Liver (tissue), 3 donors: ENCODE results near the gene FGF14.

Experiments
- ATF3 ChIP-seq: IDR thresholded peaks from 2 replicates; pipeline ENCODE4 v1.6.1; 2016; ENCODE audit warnings: antibody characterized with exemption
- CTCF ChIP-seq: fragments of 150-350 bp; IDR thresholded peaks from 2 replicates; pipeline ENCODE4 v1.5.1; 2017; ENCODE audit warnings: improper control_type of control experiment, low read depth, low read length; ENCODE audit not compliant: missing input control
- EGR1 ChIP-seq, 2 donors: IDR thresholded peaks; 2 replicates each; pipeline ENCODE4 v1.6.1; 2016 to 2018; ENCODE audit warnings: antibody characterized with exemption in 2 of 2, low read depth in 2 of 2
- FOXA1 ChIP-seq: IDR thresholded peaks from 2 replicates; pipeline ENCODE4 v1.6.1; 2016; ENCODE audit warnings: antibody characterized with exemption
- GABPA ChIP-seq, 2 donors: IDR thresholded peaks in 1 of 2; conservative IDR thresholded peaks in 1 of 2; 2 replicates each; pipeline ENCODE4 v1.6.1; 2016; ENCODE audit warnings: antibody characterized with exemption in 2 of 2, mild to moderate bottlenecking in 1 of 2, moderate library complexity in 1 of 2
- MAX ChIP-seq: IDR thresholded peaks from 2 replicates; pipeline ENCODE4 v1.6.1; 2016; ENCODE audit warnings: antibody characterized with exemption
- RAD21 ChIP-seq, 2 donors: IDR thresholded peaks; 2 replicates each; pipeline ENCODE4 v1.6.1; 2016; ENCODE audit warnings: antibody characterized with exemption in 2 of 2, mild to moderate bottlenecking in 2 of 2
- REST ChIP-seq: IDR thresholded peaks from 2 replicates; pipeline ENCODE4 v1.6.1; 2016; ENCODE audit warnings: antibody characterized with exemption, mild to moderate bottlenecking
- SP1 ChIP-seq: IDR thresholded peaks from 2 replicates; pipeline ENCODE4 v1.6.1; 2018; ENCODE audit warnings: antibody characterized with exemption, mild to moderate bottlenecking
- TAF1 ChIP-seq: conservative IDR thresholded peaks from 2 replicates; pipeline ENCODE4 v1.6.1; 2016; ENCODE audit warnings: antibody characterized with exemption, mild to moderate bottlenecking
- YY1 ChIP-seq: IDR thresholded peaks from 2 replicates; pipeline ENCODE4 v1.6.1; 2016; ENCODE audit warnings: antibody characterized with exemption, mild to moderate bottlenecking
- ZBTB33 ChIP-seq: IDR thresholded peaks from 2 replicates; pipeline ENCODE4 v1.6.1; 2016; ENCODE audit warnings: antibody characterized with exemption
- donor health status: healthy.
- donor health status: healthy.

- TF ChIP-seq TAF1, result no peak
- no peak for TF ChIP-seq CTCF
- TF ChIP-seq RAD21 (IDR thresholded peaks at IDR 0.05), result peak; percentile 9 to 21
- TF ChIP-seq YY1, result peak; percentile 33
- no peak for TF ChIP-seq ATF3
- TF ChIP-seq SP1, result peak; percentile 41
- TF ChIP-seq GABPA (IDR thresholded peaks at IDR 0.05 in 1 of 2, conservative IDR thresholded peaks at IDR 0.05 in 1 of 2), result no peak
- no peak for TF ChIP-seq REST
- TF ChIP-seq FOXA1, result no peak
- TF ChIP-seq ZBTB33, result no peak
- TF ChIP-seq MAX, result no peak
- TF ChIP-seq EGR1 (IDR thresholded peaks at IDR 0.05; ENCODE audit: low read depth in 2 of 2), result peak in 1 of 2 donors; percentile 31
Measured at GRCh38 chr13:102198418-102199311, 203.2 kb downstream of the FGF14 start.
